GM12872 (cell line): Measurements from ENCODE around the gene DIAPH3.

Source experiments
- CTCF ChIP-seq: IDR thresholded peaks from 3 replicates; pipeline ENCODE4 v1.5.1; 2011; ENCODE audit warnings: low read depth, mild to moderate bottlenecking, low read length, moderate library complexity; ENCODE audit not compliant: insufficient read depth

DIAPH3 gene

GRCh38 chr13:59898066-59898465 lies 265.7 kb downstream of the DIAPH3 start:
- TF ChIP-seq CTCF, result no peak

DNA sequence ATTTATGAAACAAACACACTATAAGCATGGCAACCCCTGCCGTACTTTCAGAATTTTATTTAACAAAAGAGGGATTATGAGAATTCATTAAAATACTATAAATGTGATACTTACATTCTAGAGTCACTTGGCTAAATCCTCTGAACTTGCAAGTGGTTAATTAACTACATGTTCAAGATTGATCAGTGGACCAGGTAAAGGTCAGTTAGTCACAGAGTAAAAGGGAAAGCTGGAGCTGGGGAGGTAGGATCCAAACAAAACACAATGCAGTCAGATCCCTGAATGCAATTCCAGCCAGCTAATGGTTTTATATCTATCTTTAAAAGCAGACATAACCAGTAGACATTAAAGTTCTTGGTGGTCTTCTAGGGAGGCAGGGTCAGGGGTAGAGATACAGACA lies 270.5 kb downstream of the DIAPH3 start:
- no peak for TF ChIP-seq CTCF

DNA sequence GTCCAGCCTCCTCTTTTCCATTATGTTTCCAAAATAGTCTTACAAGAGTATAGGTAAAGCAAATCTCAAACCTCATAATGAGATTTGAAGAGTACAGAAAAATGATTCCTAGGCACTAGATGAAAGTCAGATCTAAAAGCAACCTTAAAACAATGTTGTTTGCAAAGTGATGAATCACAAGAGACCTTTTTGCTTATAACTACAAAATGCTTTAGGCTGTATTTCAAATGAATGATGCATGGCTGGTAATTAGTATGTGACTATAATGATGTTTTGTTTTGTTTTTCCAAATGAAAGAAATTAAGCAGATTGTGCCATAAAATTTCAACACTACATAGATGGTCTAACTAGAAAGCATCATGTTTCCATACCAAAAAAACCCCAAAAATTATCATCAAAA lies 272.7 kb downstream of the DIAPH3 start:
- TF ChIP-seq CTCF, result no peak

- no peak for TF ChIP-seq CTCF
Measured at GRCh38 chr13:59890054-59890453, 273.7 kb downstream of the DIAPH3 start.

DNA sequence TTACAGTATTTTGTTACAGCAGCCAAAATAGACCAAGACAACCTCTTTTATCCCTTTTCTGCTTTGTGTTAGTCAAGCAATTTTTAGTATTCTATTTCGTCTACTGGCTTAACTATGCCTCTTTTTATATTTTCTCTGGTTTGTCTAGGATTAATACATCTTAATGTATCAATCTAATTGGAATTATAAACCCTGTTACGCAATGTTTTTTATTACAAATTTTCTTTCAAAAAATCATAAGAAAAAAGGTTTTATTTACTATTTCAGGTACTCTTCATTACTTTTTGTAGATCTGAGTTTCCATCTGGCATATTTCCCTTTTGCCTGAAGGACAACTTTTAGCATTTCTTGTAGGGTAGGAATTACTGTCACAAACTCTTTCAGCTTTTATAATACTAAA lies 275.3 kb downstream of the DIAPH3 start:
- no peak for TF ChIP-seq CTCF

- TF ChIP-seq CTCF, result no peak
Measured at GRCh38 chr13:59885076-59885475, 278.7 kb downstream of the DIAPH3 start.

DNA sequence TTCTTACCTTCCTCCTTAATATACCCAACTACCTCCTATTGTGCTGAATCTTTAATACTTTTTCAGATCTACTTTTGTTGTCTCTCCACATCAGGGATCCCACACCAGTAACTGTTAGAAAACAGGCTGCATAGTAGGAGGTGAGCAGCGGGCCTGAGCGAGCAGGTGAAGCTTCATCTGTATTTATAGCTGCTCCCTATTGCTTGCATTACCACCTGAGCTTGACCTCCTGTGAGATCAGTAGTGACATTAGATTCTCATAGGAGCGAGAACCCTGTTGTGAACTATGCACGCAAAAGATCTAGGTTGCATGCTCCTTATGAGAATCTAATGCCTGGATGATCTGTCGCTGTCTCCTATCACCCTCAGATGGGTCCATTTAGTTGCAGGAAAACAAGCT lies 279.8 kb downstream of the DIAPH3 start:
- TF ChIP-seq CTCF, result no peak

DNA sequence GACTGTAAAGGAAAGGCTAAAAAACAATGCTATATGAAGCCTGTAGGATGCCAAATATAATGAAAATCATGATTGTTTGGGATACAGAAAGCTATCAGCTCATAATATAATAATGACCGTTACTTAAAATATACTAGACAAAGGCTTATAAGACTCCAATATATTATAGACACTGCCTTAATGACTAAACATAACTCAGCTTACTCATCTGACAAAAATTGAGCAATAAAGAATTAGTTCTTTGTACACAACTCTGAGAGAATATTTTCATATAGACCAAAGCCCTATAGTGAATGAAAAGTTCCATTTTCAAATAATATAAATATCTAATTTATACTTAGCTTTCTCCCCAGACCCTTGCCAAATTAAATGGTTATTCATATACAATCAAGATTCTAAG lies 283.3 kb downstream of the DIAPH3 start:
- no peak for TF ChIP-seq CTCF
